Panc1 (cell line): ENCODE measurements around the gene STXBP1.

Experiments used
- POLR2AphosphoS5 ChIP-seq: IDR thresholded peaks from 2 replicates; pipeline ENCODE4 v1.6.1; 2012; ENCODE audit warnings: mild to moderate bottlenecking, low read depth, low read length, moderate library complexity
- SIN3A ChIP-seq: IDR thresholded peaks from 2 replicates; pipeline ENCODE4 v1.6.1; 2012; ENCODE audit warnings: low read depth, mild to moderate bottlenecking, low read length, moderate library complexity, borderline replicate concordance; ENCODE audit not compliant: insufficient read depth
- TCF7L2 ChIP-seq: IDR thresholded peaks from 2 replicates; pipeline ENCODE4 v1.6.1; 2011; ENCODE audit warnings: mild to moderate bottlenecking, low read depth, low read length, inconsistent platforms
- TF ChIP-seq, protein P1 (sequence below): fragments of 450-650 bp; IDR thresholded peaks from 2 replicates; pipeline ENCODE4 v1.5.1; 2017; ENCODE audit warnings: mild to moderate bottlenecking
- TF ChIP-seq, protein P2 (sequence below), 2 experiments: IDR thresholded peaks; 2 replicates each; pipeline ENCODE4 v1.6.1; 2011 to 2012; ENCODE audit warnings: low read depth in 2 of 2, control low read depth in 1 of 2, low read length in 1 of 2, mild to moderate bottlenecking in 1 of 2, moderate library complexity in 1 of 2; ENCODE audit not compliant: insufficient read depth in 1 of 2

DNA sequence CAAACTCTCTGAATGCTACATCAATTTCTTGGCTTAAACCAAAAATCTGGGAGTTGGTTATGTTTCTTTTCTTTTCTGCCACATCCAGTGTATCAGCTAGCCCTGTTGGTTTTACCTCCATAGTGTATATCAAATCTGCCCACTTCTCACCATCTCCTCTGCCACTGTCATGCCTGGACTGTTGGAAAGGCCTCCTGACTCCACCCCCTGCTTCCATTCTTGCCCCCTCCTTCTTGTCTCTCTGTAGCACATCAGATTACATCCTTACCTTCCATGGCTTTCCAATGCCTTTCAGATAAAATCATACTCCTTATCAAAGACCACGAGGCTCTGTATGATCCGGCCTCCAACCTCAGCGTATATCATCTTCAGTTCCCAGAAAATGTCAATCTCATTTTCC lies 35.4 kb downstream of the STXBP1 start:
- TF ChIP-seq, protein P1, sequence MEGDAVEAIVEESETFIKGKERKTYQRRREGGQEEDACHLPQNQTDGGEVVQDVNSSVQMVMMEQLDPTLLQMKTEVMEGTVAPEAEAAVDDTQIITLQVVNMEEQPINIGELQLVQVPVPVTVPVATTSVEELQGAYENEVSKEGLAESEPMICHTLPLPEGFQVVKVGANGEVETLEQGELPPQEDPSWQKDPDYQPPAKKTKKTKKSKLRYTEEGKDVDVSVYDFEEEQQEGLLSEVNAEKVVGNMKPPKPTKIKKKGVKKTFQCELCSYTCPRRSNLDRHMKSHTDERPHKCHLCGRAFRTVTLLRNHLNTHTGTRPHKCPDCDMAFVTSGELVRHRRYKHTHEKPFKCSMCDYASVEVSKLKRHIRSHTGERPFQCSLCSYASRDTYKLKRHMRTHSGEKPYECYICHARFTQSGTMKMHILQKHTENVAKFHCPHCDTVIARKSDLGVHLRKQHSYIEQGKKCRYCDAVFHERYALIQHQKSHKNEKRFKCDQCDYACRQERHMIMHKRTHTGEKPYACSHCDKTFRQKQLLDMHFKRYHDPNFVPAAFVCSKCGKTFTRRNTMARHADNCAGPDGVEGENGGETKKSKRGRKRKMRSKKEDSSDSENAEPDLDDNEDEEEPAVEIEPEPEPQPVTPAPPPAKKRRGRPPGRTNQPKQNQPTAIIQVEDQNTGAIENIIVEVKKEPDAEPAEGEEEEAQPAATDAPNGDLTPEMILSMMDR = no peak
- TF ChIP-seq, protein P2, sequence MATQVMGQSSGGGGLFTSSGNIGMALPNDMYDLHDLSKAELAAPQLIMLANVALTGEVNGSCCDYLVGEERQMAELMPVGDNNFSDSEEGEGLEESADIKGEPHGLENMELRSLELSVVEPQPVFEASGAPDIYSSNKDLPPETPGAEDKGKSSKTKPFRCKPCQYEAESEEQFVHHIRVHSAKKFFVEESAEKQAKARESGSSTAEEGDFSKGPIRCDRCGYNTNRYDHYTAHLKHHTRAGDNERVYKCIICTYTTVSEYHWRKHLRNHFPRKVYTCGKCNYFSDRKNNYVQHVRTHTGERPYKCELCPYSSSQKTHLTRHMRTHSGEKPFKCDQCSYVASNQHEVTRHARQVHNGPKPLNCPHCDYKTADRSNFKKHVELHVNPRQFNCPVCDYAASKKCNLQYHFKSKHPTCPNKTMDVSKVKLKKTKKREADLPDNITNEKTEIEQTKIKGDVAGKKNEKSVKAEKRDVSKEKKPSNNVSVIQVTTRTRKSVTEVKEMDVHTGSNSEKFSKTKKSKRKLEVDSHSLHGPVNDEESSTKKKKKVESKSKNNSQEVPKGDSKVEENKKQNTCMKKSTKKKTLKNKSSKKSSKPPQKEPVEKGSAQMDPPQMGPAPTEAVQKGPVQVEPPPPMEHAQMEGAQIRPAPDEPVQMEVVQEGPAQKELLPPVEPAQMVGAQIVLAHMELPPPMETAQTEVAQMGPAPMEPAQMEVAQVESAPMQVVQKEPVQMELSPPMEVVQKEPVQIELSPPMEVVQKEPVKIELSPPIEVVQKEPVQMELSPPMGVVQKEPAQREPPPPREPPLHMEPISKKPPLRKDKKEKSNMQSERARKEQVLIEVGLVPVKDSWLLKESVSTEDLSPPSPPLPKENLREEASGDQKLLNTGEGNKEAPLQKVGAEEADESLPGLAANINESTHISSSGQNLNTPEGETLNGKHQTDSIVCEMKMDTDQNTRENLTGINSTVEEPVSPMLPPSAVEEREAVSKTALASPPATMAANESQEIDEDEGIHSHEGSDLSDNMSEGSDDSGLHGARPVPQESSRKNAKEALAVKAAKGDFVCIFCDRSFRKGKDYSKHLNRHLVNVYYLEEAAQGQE (IDR thresholded peaks at IDR 0.05; ENCODE audit: insufficient read depth in 1 of 2, low read depth in 2 of 2, low read length in 1 of 2) = no peak
- TF ChIP-seq POLR2AphosphoS5 (no peak), SIN3A (no peak), TCF7L2 (no peak)
